ENCODE results near the gene CYP26C1. TPM values are rescaled to one million over a fixed set of nuclear protein-coding genes. Genes with fewer than 3 reads are reported as not detected.

CYP26C1 gene
- total RNA-seq, 3 donors from 2014 or later (not counting 1 experiment from before 2014, with no cell fraction given) = 0.09 TPM; not detected in 2

DNA sequence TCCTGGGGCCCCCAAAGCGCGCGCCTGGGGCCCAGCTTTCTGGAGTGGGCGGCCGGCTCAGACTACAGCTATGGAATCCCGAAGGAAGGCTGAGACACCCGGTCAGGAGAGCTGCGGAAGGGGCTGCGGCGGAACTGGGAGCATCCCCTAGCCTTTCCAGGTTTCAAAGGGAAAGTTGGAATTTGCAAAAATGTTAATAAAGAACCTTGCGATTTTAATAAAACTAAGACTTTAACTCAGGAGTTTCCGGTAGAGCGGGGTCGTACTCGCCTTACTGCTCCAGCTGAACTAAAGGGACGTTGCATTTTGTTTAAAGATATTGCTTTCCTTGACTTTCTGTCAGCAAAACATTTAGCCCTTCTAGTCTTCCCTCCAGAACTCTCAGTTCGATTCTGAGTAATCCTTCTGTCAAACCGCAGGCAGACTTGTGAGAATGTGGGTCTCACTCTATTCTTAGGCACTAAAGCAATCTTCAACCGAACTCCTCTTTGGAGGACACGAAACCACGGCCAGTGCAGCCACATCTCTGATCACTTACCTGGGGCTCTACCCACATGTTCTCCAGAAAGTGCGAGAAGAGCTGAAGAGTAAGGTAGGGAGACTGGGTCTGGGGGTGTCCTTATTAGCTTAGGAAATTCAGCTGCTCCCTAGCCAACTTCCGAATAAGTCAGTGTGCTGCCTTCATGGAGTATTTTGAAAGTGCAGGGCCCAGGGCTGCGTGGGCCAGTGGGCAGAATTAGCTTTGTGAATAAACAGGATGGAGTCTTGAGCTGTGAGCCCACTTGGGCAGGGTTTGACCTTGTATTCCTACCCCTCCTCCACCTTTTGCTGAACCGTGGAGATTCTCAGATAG, 15.0 kb downstream of the CYP26C1 start:
- no peak for ATAC-seq
- Mint-ChIP-seq H3K36me3 (no peaks in the 10 kb centered on the region), H3K27ac (no peak overlapping the region), H3K4me3 (no peak overlapping the region), H3K9me3 (no peaks in the 10 kb centered on the region), H3K27me3 (ENCODE audit: low read depth in 2 of 2) (peaks cover 35 to 61% of the 10 kb centered on the region in 2 donors), H3K4me1 (peaks cover 9 to 12% of the 10 kb centered on the region in 2 donors)
- intact Hi-C loops (cut with micrococcal nuclease) = no loop called here
- Histone ChIP-seq H3K36me3 (ENCODE audit: control insufficient read depth, insufficient read depth, low read length) (no peaks in the 10 kb centered on the region), H3K27ac (ENCODE audit: low read length) (no peak overlapping the region), H3K4me1 (ENCODE audit: control insufficient read depth, insufficient read depth, low read length) (peaks cover 37% of the 10 kb centered on the region), H3K9me3 (ENCODE audit: control insufficient read depth, insufficient read depth, low read length) (no peaks in the 10 kb centered on the region), H3K4me3 (ENCODE audit: low read length) (no peak overlapping the region), H3K27me3 (ENCODE audit: control insufficient read depth, insufficient read depth, low read length) (peaks cover 30% of the 10 kb centered on the region)
- DNase-seq = no peak
- TF ChIP-seq, protein P1, sequence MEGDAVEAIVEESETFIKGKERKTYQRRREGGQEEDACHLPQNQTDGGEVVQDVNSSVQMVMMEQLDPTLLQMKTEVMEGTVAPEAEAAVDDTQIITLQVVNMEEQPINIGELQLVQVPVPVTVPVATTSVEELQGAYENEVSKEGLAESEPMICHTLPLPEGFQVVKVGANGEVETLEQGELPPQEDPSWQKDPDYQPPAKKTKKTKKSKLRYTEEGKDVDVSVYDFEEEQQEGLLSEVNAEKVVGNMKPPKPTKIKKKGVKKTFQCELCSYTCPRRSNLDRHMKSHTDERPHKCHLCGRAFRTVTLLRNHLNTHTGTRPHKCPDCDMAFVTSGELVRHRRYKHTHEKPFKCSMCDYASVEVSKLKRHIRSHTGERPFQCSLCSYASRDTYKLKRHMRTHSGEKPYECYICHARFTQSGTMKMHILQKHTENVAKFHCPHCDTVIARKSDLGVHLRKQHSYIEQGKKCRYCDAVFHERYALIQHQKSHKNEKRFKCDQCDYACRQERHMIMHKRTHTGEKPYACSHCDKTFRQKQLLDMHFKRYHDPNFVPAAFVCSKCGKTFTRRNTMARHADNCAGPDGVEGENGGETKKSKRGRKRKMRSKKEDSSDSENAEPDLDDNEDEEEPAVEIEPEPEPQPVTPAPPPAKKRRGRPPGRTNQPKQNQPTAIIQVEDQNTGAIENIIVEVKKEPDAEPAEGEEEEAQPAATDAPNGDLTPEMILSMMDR (IDR thresholded peaks at IDR 0.05) = no peak
- 20% methylated on average over 24 of the region's 25 CpGs for WGBS (ENCODE audit: insufficient coverage)

DNA sequence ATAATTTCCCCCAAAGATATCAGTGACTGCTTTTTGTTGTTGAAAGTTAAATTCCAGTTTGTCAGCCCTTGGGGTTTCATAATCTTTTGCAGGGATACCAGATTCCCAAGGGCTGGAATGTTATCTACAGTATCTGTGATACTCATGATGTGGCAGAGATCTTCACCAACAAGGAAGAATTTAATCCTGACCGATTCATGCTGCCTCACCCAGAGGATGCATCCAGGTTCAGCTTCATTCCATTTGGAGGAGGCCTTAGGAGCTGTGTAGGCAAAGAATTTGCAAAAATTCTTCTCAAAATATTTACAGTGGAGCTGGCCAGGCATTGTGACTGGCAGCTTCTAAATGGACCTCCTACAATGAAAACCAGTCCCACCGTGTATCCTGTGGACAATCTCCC, 16.3 kb downstream of the CYP26C1 start:
- DNase-seq (no peak), ATAC-seq (no peak)
- intact Hi-C loops (cut with micrococcal nuclease) = no loop called here
- WGBS (ENCODE audit: insufficient coverage) = 86% methylated on average over 2 of the region's 2 CpGs
- Mint-ChIP-seq H3K27me3 (ENCODE audit: low read depth in 2 of 2) (peaks cover 28 to 65% of the 10 kb centered on the region in 2 donors), H3K4me3 (no peak overlapping the region), H3K27ac (no peak overlapping the region), H3K36me3 (no peaks in the 10 kb centered on the region), H3K9me3 (no peaks in the 10 kb centered on the region), H3K4me1 (peaks cover 9 to 12% of the 10 kb centered on the region in 2 donors)
- TF ChIP-seq, protein P1 (IDR thresholded peaks at IDR 0.05) = no peak
- Histone ChIP-seq H3K4me3 (ENCODE audit: low read length) (no peak overlapping the region), H3K36me3 (ENCODE audit: control insufficient read depth, insufficient read depth, low read length) (no peaks in the 10 kb centered on the region), H3K27ac (ENCODE audit: low read length) (no peak overlapping the region), H3K4me1 (ENCODE audit: control insufficient read depth, insufficient read depth, low read length) (peaks cover 30% of the 10 kb centered on the region), H3K27me3 (ENCODE audit: control insufficient read depth, insufficient read depth, low read length) (peaks cover 21% of the 10 kb centered on the region), H3K9me3 (ENCODE audit: control insufficient read depth, insufficient read depth, low read length) (no peaks in the 10 kb centered on the region)

DNA sequence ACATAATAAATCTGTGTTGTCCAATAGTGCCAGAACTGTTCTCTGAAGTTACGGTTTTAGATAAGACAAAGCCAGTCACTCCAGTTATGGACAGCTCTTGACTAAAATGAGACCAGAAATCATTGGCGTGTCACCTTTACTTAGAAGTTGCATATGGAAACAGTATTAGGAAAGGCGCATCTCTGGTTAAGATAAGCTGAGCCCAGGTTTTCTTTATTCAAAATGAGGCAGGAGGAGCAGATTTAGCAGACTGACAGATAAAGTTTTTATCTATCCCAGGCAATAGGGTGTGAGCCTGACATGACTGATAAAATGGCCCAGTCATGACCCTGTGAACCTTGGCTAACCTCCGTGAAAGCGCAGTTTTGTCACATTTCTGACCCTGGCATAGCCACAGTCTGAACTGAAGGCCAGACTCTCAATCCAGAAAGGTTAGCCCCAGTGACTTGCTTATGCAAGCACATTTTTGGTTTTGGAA, 17.3 kb downstream of the CYP26C1 start:
- intact Hi-C loops (cut with micrococcal nuclease) = no loop called here

More for the DNA sequence above, 17.3 kb downstream of the CYP26C1 start:
- H3K36me3 Mint-ChIP-seq = no peaks in the 10 kb centered on the region
- no peaks in the 10 kb centered on the region for H3K9me3 ChIP-seq (ENCODE audit: control insufficient read depth, insufficient read depth, low read length)
- H3K4me3 ChIP-seq (ENCODE audit: low read length) = no peak overlapping the region
- peaks cover 21% of the 10 kb centered on the region for H3K4me1 ChIP-seq (ENCODE audit: control insufficient read depth, insufficient read depth, low read length)
- H3K4me1 Mint-ChIP-seq = peaks cover 9 to 12% of the 10 kb centered on the region in 2 donors
- DNase-seq = no peak
- 92% methylated on average over 5 of the region's 5 CpGs for WGBS (ENCODE audit: insufficient coverage)
- TF ChIP-seq, protein P1 (IDR thresholded peaks at IDR 0.05) = no peak
- H3K27me3 ChIP-seq (ENCODE audit: control insufficient read depth, insufficient read depth, low read length) = peaks cover 11% of the 10 kb centered on the region
- H3K9me3 Mint-ChIP-seq = no peaks in the 10 kb centered on the region
- H3K36me3 ChIP-seq (ENCODE audit: control insufficient read depth, insufficient read depth, low read length) = no peaks in the 10 kb centered on the region
- H3K27ac ChIP-seq (ENCODE audit: low read length) = no peak overlapping the region
- no peak overlapping the region for H3K27ac Mint-ChIP-seq
- ATAC-seq = no peak
- peaks cover 23 to 58% of the 10 kb centered on the region in 2 donors for H3K27me3 Mint-ChIP-seq (ENCODE audit: low read depth in 2 of 2)
- no peak overlapping the region for H3K4me3 Mint-ChIP-seq
